Fibroblast of lung (primary cell): ENCODE results near the gene LIPA. TPM values are rescaled to one million over a fixed set of nuclear protein-coding genes. Genes with fewer than 3 reads are reported as not detected.

Source experiments
- DNase-seq, 2 donors: peaks; one replicate each; pipeline versions ENCODE4 v3.0.0 to v3.0.0-alpha.2; 2010; ENCODE audit warnings: low read depth in 2 of 2
- H2AFZ ChIP-seq: 2 replicates; pipeline ENCODE4 v1.5.1; 2012; ENCODE audit warnings: low read length, control low read depth, inconsistent platforms
- H3K27ac ChIP-seq: 2 replicates; pipeline ENCODE4 v1.5.1; 2011; ENCODE audit warnings: low read length, control low read depth; ENCODE audit not compliant: insufficient read depth
- H3K27me3 ChIP-seq: 2 replicates; pipeline ENCODE4 v1.5.1; 2011; ENCODE audit warnings: mild to moderate bottlenecking, low read length; ENCODE audit not compliant: control insufficient read depth, insufficient read depth
- H3K36me3 ChIP-seq: 2 replicates; pipeline ENCODE4 v1.5.1; 2011; ENCODE audit warnings: low read length; ENCODE audit not compliant: control insufficient read depth, insufficient read depth
- H3K4me1 ChIP-seq: 2 replicates; pipeline ENCODE4 v1.5.1; 2011; ENCODE audit warnings: low read length; ENCODE audit not compliant: control insufficient read depth, insufficient read depth; ENCODE audit errors: extremely low read depth
- H3K4me2 ChIP-seq: 2 replicates; pipeline ENCODE4 v1.5.1; 2011; ENCODE audit warnings: low read length, control low read depth; ENCODE audit not compliant: insufficient read depth; ENCODE audit errors: extremely low read depth
- H3K4me3 ChIP-seq, 4 experiments: fragments of 200-600 bp in 1 of 4; sonication (generic) in 1 of 4; replicated peaks in 1 of 4; 2 replicates each; pipeline ENCODE4 v1.5.1; 2011 to 2016; ENCODE audit warnings: low read length in 4 of 4, low read depth in 3 of 4, mild to moderate bottlenecking in 3 of 4, control low read depth in 2 of 4, inconsistent platforms in 1 of 4, mixed read lengths in 1 of 4; ENCODE audit not compliant: insufficient read depth in 1 of 4; ENCODE audit errors: control extremely low read depth in 1 of 4
- H3K79me2 ChIP-seq: 2 replicates; pipeline ENCODE4 v1.5.1; 2012; ENCODE audit warnings: mild to moderate bottlenecking, low read length, inconsistent platforms; ENCODE audit not compliant: control insufficient read depth, insufficient read depth
- H3K9ac ChIP-seq: 2 replicates; pipeline ENCODE4 v1.5.1; 2011; ENCODE audit warnings: mild to moderate bottlenecking, low read length, control low read depth; ENCODE audit not compliant: insufficient read depth
- H3K9me3 ChIP-seq: 2 replicates; pipeline ENCODE4 v1.5.1; 2012; ENCODE audit warnings: low read depth, low read length; ENCODE audit not compliant: control insufficient read depth, insufficient read depth
- H4K20me1 ChIP-seq: 2 replicates; pipeline ENCODE4 v1.5.1; 2011; ENCODE audit warnings: low read length; ENCODE audit not compliant: control insufficient read depth, insufficient read depth; ENCODE audit errors: extremely low read depth
- EZH2 ChIP-seq: IDR thresholded peaks from 2 replicates; pipeline ENCODE4 v1.5.1; 2012; ENCODE audit warnings: low read length, control low read depth, mild to moderate bottlenecking; ENCODE audit errors: missing control alignments
- polyA plus RNA-seq, 2 donors: library from polyadenylated mRNA; depleted of rRNA in 1 of 2; stranded (reverse) in 1 of 2; unstranded in 1 of 2; fragments of >200 nt; gene quantifications; 2 replicates each; pipeline ENCODE4 v1.2.1, GENCODE V29; 2011 to 2012; ENCODE audit warnings: missing spikeins in 1 of 2
- total RNA-seq: library from RNA; depleted of rRNA; stranded (reverse); fragments of >200 nt; gene quantifications from 2 replicates; pipeline ENCODE4 v1.2.1, GENCODE V29; 2014
- TF ChIP-seq, protein P1 (sequence below), 2 donors: IDR thresholded peaks in 1 of 2; conservative IDR thresholded peaks in 1 of 2; 1 replicate in 1 of 2; 2 replicates in 1 of 2; pipeline ENCODE4 v1.5.1; 2011 to 2012; ENCODE audit warnings: low read length in 2 of 2, control low read depth in 1 of 2, inconsistent platforms in 1 of 2, low read depth in 1 of 2, mild to moderate bottlenecking in 1 of 2

The LIPA gene
- total and polyA plus RNA-seq, 2 donors (not counting 1 experiment from before 2014, with no cell fraction given) = 72.3 to 105 TPM

DNA sequence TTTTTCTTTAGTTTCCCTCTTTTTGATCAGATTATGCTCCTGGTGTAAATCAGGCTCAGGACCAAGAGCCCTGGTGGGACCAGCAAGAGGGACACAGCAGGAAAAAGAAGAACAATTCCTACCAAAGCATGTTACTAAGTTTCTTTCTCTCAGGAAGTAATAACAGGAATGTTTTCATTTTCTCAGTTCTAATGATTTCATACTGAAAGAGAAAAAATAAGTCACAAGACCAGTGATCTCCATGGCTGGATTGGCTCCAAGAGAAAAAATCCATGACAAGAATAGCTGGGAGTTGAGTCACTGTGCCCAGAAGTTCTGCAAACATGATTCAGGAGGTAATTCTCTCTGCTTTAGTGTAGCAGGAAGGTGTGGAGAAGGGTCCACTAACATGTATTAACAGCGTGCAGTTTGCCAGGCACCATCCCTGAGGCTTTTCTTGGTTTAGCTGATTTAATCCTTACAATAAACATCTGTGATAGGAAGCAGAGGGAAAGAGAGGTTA, 26.5 kb upstream of the LIPA start:
- no peak overlapping the region for H3K4me3 ChIP-seq

DNA sequence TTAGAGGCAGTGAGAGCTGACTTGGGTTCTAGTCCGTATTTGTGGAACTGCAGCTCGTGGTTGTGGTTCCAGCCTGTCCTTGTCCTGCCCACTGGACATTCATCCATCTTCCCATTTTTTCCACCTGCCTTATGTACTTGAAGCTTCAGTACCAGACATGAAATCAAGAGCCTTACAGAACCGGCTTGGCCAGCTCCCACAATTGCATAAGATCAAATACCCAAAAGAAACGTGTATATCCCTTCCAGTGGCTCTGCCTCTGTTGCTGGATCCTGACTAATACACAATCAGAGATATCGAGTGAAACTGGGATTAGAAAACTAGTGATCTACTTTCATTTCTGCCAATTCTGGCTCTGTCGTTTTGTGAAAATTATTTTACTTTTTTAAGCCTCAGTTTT, 23.8 kb upstream of the LIPA start:
- TF ChIP-seq, protein P1, sequence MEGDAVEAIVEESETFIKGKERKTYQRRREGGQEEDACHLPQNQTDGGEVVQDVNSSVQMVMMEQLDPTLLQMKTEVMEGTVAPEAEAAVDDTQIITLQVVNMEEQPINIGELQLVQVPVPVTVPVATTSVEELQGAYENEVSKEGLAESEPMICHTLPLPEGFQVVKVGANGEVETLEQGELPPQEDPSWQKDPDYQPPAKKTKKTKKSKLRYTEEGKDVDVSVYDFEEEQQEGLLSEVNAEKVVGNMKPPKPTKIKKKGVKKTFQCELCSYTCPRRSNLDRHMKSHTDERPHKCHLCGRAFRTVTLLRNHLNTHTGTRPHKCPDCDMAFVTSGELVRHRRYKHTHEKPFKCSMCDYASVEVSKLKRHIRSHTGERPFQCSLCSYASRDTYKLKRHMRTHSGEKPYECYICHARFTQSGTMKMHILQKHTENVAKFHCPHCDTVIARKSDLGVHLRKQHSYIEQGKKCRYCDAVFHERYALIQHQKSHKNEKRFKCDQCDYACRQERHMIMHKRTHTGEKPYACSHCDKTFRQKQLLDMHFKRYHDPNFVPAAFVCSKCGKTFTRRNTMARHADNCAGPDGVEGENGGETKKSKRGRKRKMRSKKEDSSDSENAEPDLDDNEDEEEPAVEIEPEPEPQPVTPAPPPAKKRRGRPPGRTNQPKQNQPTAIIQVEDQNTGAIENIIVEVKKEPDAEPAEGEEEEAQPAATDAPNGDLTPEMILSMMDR (conservative IDR thresholded peaks at IDR 0.05 in 1 of 2, IDR thresholded peaks at IDR 0.05 in 1 of 2; ENCODE audit: low read depth in 1 of 2, low read length in 2 of 2) = no peak
- no peak for TF ChIP-seq EZH2
- peaks cover 19% of the 10 kb centered on the region for H3K4me1 ChIP-seq
- DNase-seq = no peak
- H3K9ac ChIP-seq = no peak overlapping the region
- no peaks in the 10 kb centered on the region for H3K36me3 ChIP-seq
- H4K20me1 ChIP-seq = no peaks in the 10 kb centered on the region
- no peaks in the 10 kb centered on the region for H3K9me3 ChIP-seq
- no peak overlapping the region for H3K4me2 ChIP-seq
- H3K27ac ChIP-seq = peak overlapping the region; percentile 17
- H3K4me3 ChIP-seq = no peak overlapping the region
- no peak overlapping the region for H2AFZ ChIP-seq
- no peaks in the 10 kb centered on the region for H3K27me3 ChIP-seq
- H3K79me2 ChIP-seq = no peaks in the 10 kb centered on the region

More for the DNA sequence above, 26.5 kb upstream of the LIPA start:
- Histone ChIP-seq H3K27me3 (no peaks in the 10 kb centered on the region), H4K20me1 (no peaks in the 10 kb centered on the region), H3K27ac (peak overlapping the region; percentile 80), H3K4me1 (peaks cover 28% of the 10 kb centered on the region), H3K4me2 (peak overlapping the region; percentile 70), H3K9ac (peak overlapping the region; percentile 39), H3K79me2 (no peaks in the 10 kb centered on the region), H3K9me3 (no peaks in the 10 kb centered on the region), H2AFZ (no peak overlapping the region), H3K36me3 (no peaks in the 10 kb centered on the region)
- TF ChIP-seq EZH2 = no peak
- TF ChIP-seq, protein P1 (conservative IDR thresholded peaks at IDR 0.05 in 1 of 2, IDR thresholded peaks at IDR 0.05 in 1 of 2; ENCODE audit: low read depth in 1 of 2, low read length in 2 of 2) = no peak
- peak; percentile 97 for DNase-seq

DNA sequence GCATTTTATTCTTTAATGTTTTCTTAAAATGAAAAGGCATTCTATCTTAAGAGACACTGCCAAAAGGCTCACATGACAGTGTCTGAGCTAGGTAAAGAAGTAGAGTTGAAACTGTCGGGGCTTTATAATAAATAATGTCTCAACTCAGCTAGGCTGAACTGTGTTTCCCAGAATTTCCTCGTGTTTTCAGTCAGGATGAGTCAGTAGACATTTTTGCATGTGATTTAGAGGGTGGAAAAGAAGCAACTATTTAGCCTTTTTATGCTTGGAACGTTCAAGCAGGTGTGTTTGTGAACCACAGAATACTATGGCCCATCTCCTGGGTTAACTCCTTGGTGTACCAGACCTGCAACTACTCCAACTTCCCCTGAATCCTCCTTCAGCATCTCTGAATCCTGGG, 23.4 kb upstream of the LIPA start:
- TF ChIP-seq, protein P1 (conservative IDR thresholded peaks at IDR 0.05 in 1 of 2, IDR thresholded peaks at IDR 0.05 in 1 of 2; ENCODE audit: low read depth in 1 of 2, low read length in 2 of 2) = no peak
- no peak for TF ChIP-seq EZH2
- Histone ChIP-seq H3K79me2 (no peaks in the 10 kb centered on the region), H3K4me1 (peaks cover 19% of the 10 kb centered on the region), H3K4me3 (no peak overlapping the region), H3K36me3 (no peaks in the 10 kb centered on the region), H3K27me3 (no peaks in the 10 kb centered on the region), H3K4me2 (peak overlapping the region; percentile 8), H4K20me1 (no peaks in the 10 kb centered on the region), H3K9me3 (no peaks in the 10 kb centered on the region), H3K9ac (no peak overlapping the region), H2AFZ (no peak overlapping the region), H3K27ac (peak overlapping the region; percentile 17)
- DNase-seq = peak; percentile 30 to 71
